HepG2 (cell line): ENCODE measurements around the gene DYRK1B. TPM values are rescaled to one million over a fixed set of nuclear protein-coding genes. Genes with fewer than 3 reads are reported as not detected.
A peak's percentile ranks its signal among the peaks of the same experiment; 100 is the strongest.

ENCODE experiments used
- AFF4 ChIP-seq: sonication (generic); formaldehyde crosslinking; IDR thresholded peaks from 2 replicates; pipeline ENCODE4 v1.4.0; 2020; ENCODE audit warnings: missing genetic modification reagents
- CHD4 ChIP-seq: fragments of 200-600 bp; sonication (generic); IDR thresholded peaks from 2 replicates; pipeline ENCODE4 v1.7.0; 2017; ENCODE audit warnings: mild to moderate bottlenecking, low read length, borderline replicate concordance
- GPN1 ChIP-seq: sonication (generic); formaldehyde crosslinking; IDR thresholded peaks from 2 replicates; pipeline ENCODE4 v1.5.1; 2020; ENCODE audit warnings: missing genetic modification reagents, borderline replicate concordance
- HMGXB4 ChIP-seq, 2 experiments: sonication (generic) in 1 of 2; formaldehyde crosslinking in 1 of 2; IDR thresholded peaks; 2 replicates each; pipeline versions ENCODE4 v1.4.0 to v1.6.1; 2018 to 2020; ENCODE audit warnings: missing genetic modification reagents in 2 of 2, borderline replicate concordance in 1 of 2, low read depth in 1 of 2, mild to moderate bottlenecking in 1 of 2, missing biosample characterization in 1 of 2
- PITX1 ChIP-seq: sonication (generic); formaldehyde crosslinking; IDR thresholded peaks from 2 replicates; pipeline ENCODE4 v1.5.1; 2020; ENCODE audit warnings: mild to moderate bottlenecking, missing genetic modification reagents
- SMAD9 ChIP-seq: sonication (generic); formaldehyde crosslinking; IDR thresholded peaks from 2 replicates; pipeline ENCODE4 v1.5.1; 2020; ENCODE audit warnings: mild to moderate bottlenecking, missing genetic modification reagents
- SMARCE1 ChIP-seq: fragments of 450-650 bp; IDR thresholded peaks from 2 replicates; pipeline ENCODE4 v1.6.1; 2017; ENCODE audit warnings: borderline replicate concordance
- ZBTB25 ChIP-seq: IDR thresholded peaks from 2 replicates; pipeline ENCODE4 v1.6.1; 2018; ENCODE audit warnings: missing genetic modification reagents
- ZBTB39 ChIP-seq: sonication (generic); formaldehyde crosslinking; IDR thresholded peaks from 2 replicates; pipeline ENCODE4 v1.5.0; 2020; ENCODE audit warnings: missing genetic modification reagents
- ZFP62 ChIP-seq: sonication (generic); formaldehyde crosslinking; IDR thresholded peaks from 2 replicates; pipeline ENCODE4 v1.4.0; 2020; ENCODE audit warnings: missing genetic modification reagents
- ZNF550 ChIP-seq: sonication (generic); formaldehyde crosslinking; IDR thresholded peaks from 2 replicates; pipeline ENCODE4 v1.4.0; 2020; ENCODE audit warnings: mild to moderate bottlenecking, missing genetic modification reagents, borderline replicate concordance
- ZNF556 ChIP-seq: sonication (generic); formaldehyde crosslinking; IDR thresholded peaks from 2 replicates; pipeline ENCODE4 v1.4.0; 2020; ENCODE audit warnings: mild to moderate bottlenecking, missing genetic modification reagents, borderline replicate concordance
- ZNF687 ChIP-seq: sonication (generic); formaldehyde crosslinking; IDR thresholded peaks from 2 replicates; pipeline ENCODE4 v1.5.1; 2020; ENCODE audit warnings: mild to moderate bottlenecking, missing genetic modification reagents, moderate library complexity
- ZNF777 ChIP-seq: sonication (generic); formaldehyde crosslinking; IDR thresholded peaks from 2 replicates; pipeline ENCODE4 v1.4.0; 2020; ENCODE audit warnings: missing genetic modification reagents
- ZNF891 ChIP-seq: sonication (generic); formaldehyde crosslinking; IDR thresholded peaks from 2 replicates; pipeline ENCODE4 v1.5.0; 2020; ENCODE audit warnings: mild to moderate bottlenecking, missing genetic modification reagents
- polyA plus RNA-seq, 8 experiments: library from polyadenylated mRNA; depleted of rRNA in 3 of 8; stranded (reverse) in 7 of 8; unstranded in 1 of 8; fragments of >200 nt; fragmentation: Illumina TruSeq in 4 of 8; extraction: Trizol in 4 of 8; gene quantifications; 2 replicates each; pipeline versions ENCODE4 v1.2.1 to v1.2.3, GENCODE V29; 2011 to 2016; ENCODE audit warnings: low read depth in 4 of 8, missing spikeins in 1 of 8, mixed read lengths in 1 of 8; ENCODE audit not compliant: insufficient read depth in 1 of 8
- total RNA-seq, 5 experiments: library from RNA; depleted of rRNA; stranded (reverse); fragments of >200 nt; fragmentation: Illumina TruSeq; extraction: Trizol; gene quantifications; 2 replicates each; pipeline ENCODE4 v1.2.3, GENCODE V29; 2016; ENCODE audit warnings: low read depth in 1 of 5

DYRK1B gene
- total and polyA plus RNA-seq, 2 of the 13 experiments (the other 11 are each of a cell fraction or from before 2014, with no cell fraction given), result 0.82 to 1.3 TPM

- TF ChIP-seq ZBTB39 (CRISPR knock-in tag) (no peak), GPN1 (CRISPR knock-in tag) (no peak), PITX1 (peak; percentile 52; the same call in 1 of the 2 replicates), SMAD9 (no peak), SMARCE1 (no peak), ZNF556 (no peak), ZNF550 (no peak), CHD4 (no peak), ZNF777 (CRISPR knock-in tag) (0 out of 2 replicates have a peak, but pooled peaks have one; percentile 20), AFF4 (no peak), ZNF687 (peak; percentile 97), ZNF891 (CRISPR knock-in tag) (no peak; the same call in 1 of the 2 replicates), ZFP62 (CRISPR knock-in tag) (no peak), HMGXB4 (CRISPR knock-in tag; IDR thresholded peaks at IDR 0.05; ENCODE audit: borderline replicate concordance in 1 of 2, low read depth in 1 of 2) (peak; percentile 50 to 66; a peak in 2 of 4 replicates), ZBTB25 (no peak)
These were observed 12.1 kb upstream of the DYRK1B start, which contains the start of gene FBL (continued) for GRCh38 chr19:39845933-39846677.
